H9 (cell line): ENCODE measurements around the gene KLHDC7B. TPM values are rescaled to one million over a fixed set of nuclear protein-coding genes. Genes with fewer than 3 reads are reported as not detected.

Source experiments
- DNase-seq: peaks from one replicate; pipeline ENCODE4 v3.0.0-alpha.2; 2017
- H2AFZ ChIP-seq: one replicate; pipeline ENCODE4 v1.6.1; 2013; ENCODE audit warnings: mild to moderate bottlenecking, low read length, control low read depth, moderate library complexity
- H2AK5ac ChIP-seq: 2 replicates; pipeline ENCODE4 v1.6.1; 2013; ENCODE audit warnings: low read length, control low read depth, mixed read lengths; ENCODE audit not compliant: insufficient read length
- H2BK120ac ChIP-seq: one replicate; pipeline ENCODE4 v1.6.1; 2013; ENCODE audit warnings: low read depth, mild to moderate bottlenecking, low read length, control low read depth, inconsistent platforms; ENCODE audit not compliant: poor library complexity, severe bottlenecking
- H2BK12ac ChIP-seq: 2 replicates; pipeline ENCODE4 v1.6.1; 2013; ENCODE audit warnings: low read length, control low read depth, mixed read lengths, low read depth; ENCODE audit not compliant: insufficient read length
- H2BK15ac ChIP-seq: 2 replicates; pipeline ENCODE4 v1.6.1; 2013; ENCODE audit warnings: low read depth, low read length, control low read depth
- H2BK20ac ChIP-seq: one replicate; pipeline ENCODE4 v1.6.1; 2013; ENCODE audit warnings: low read depth, mild to moderate bottlenecking, low read length, control low read depth, inconsistent platforms; ENCODE audit not compliant: poor library complexity, severe bottlenecking
- H2BK5ac ChIP-seq: 2 replicates; pipeline ENCODE4 v1.6.1; 2013; ENCODE audit warnings: low read length, control low read depth, mixed read lengths; ENCODE audit not compliant: insufficient read length
- H3K14ac ChIP-seq: 2 replicates; pipeline ENCODE4 v1.6.1; 2013; ENCODE audit warnings: low read length, control low read depth; ENCODE audit not compliant: insufficient read depth
- H3K18ac ChIP-seq: 2 replicates; pipeline ENCODE4 v1.6.1; 2013; ENCODE audit warnings: low read depth, mild to moderate bottlenecking, mixed read lengths, low read length, control low read depth; ENCODE audit not compliant: insufficient read length
- H3K23ac ChIP-seq: 2 replicates; pipeline ENCODE4 v1.6.1; 2013; ENCODE audit warnings: low read length, control low read depth, mixed read lengths, low read depth; ENCODE audit not compliant: insufficient read length
- H3K23me2 ChIP-seq: 2 replicates; pipeline ENCODE4 v1.6.1; 2013; ENCODE audit warnings: low read depth, mild to moderate bottlenecking, mixed read lengths, low read length, control low read depth; ENCODE audit not compliant: insufficient read length, poor library complexity, severe bottlenecking
- H3K27ac ChIP-seq: 2 replicates; pipeline ENCODE4 v1.5.1; 2013; ENCODE audit warnings: low read length, control low read depth, mixed read lengths, low read depth; ENCODE audit not compliant: insufficient read length
- H3K27me3 ChIP-seq: 2 replicates; pipeline ENCODE4 v1.6.1; 2013; ENCODE audit warnings: low read length, control low read depth, inconsistent platforms; ENCODE audit not compliant: insufficient read depth
- H3K4ac ChIP-seq: 2 replicates; pipeline ENCODE4 v1.6.1; 2013; ENCODE audit warnings: low read depth, mild to moderate bottlenecking, control low read depth, inconsistent platforms, low read length, moderate library complexity
- H3K4me1 ChIP-seq: 2 replicates; pipeline ENCODE4 v1.6.1; 2013; ENCODE audit warnings: low read length, control low read depth, inconsistent platforms; ENCODE audit not compliant: insufficient read depth
- H3K4me2 ChIP-seq: 2 replicates; pipeline ENCODE4 v1.6.1; 2013; ENCODE audit warnings: low read length, control low read depth, mixed read lengths; ENCODE audit not compliant: insufficient read length, insufficient read depth
- H3K56ac ChIP-seq: 2 replicates; pipeline ENCODE4 v1.6.1; 2013; ENCODE audit warnings: low read depth, mild to moderate bottlenecking, mixed read lengths, low read length, control low read depth; ENCODE audit not compliant: insufficient read length
- H3K79me1 ChIP-seq: 2 replicates; pipeline ENCODE4 v1.6.1; 2013; ENCODE audit warnings: low read depth, mild to moderate bottlenecking, moderate library complexity, low read length, control low read depth, inconsistent platforms; ENCODE audit not compliant: insufficient read depth, poor library complexity, severe bottlenecking
- H3K79me2 ChIP-seq: 2 replicates; pipeline ENCODE4 v1.6.1; 2013; ENCODE audit warnings: low read length, control low read depth, inconsistent platforms; ENCODE audit not compliant: insufficient read depth
- H3K9ac ChIP-seq: 2 replicates; pipeline ENCODE4 v1.6.1; 2013; ENCODE audit warnings: low read length, control low read depth, mixed read lengths; ENCODE audit not compliant: insufficient read length; ENCODE audit errors: extremely low read depth
- H3K9me3 ChIP-seq: one replicate; pipeline ENCODE4 v1.6.1; 2013; ENCODE audit warnings: low read depth, low read length, inconsistent platforms; ENCODE audit not compliant: control insufficient read depth
- H3T11ph ChIP-seq: one replicate; pipeline ENCODE4 v1.6.1; 2013; ENCODE audit warnings: mild to moderate bottlenecking, low read length, control low read depth, inconsistent platforms
- H4K20me1 ChIP-seq: one replicate; pipeline ENCODE4 v1.6.1; 2013; ENCODE audit not compliant: control insufficient read depth, insufficient read length, insufficient read depth
- H4K5ac ChIP-seq: 2 replicates; pipeline ENCODE4 v1.6.1; 2013; ENCODE audit warnings: low read depth, mild to moderate bottlenecking, mixed read lengths, low read length, control low read depth; ENCODE audit not compliant: insufficient read length
- H4K8ac ChIP-seq: replicated peaks from 2 replicates; pipeline ENCODE4 v1.6.1; 2013; ENCODE audit warnings: low read length, control low read depth, mixed read lengths, low read depth; ENCODE audit not compliant: insufficient read length
- H4K91ac ChIP-seq: 2 replicates; pipeline ENCODE4 v1.6.1; 2013; ENCODE audit warnings: low read depth, mild to moderate bottlenecking, moderate library complexity, mixed read lengths, low read length, control low read depth; ENCODE audit not compliant: insufficient read length
- H3K27ac Mint-ChIP-seq, 3 experiments: 2 replicates in 2 of 3; 3 replicates in 1 of 3; pipeline ENCODE4 v1.8.0; 2020 to 2021; ENCODE audit warnings: mixed read lengths in 3 of 3, mild to moderate bottlenecking in 1 of 3, moderate library complexity in 1 of 3
- H3K27me3 Mint-ChIP-seq: 2 replicates; pipeline ENCODE4 v1.8.0; 2021; ENCODE audit warnings: low read depth, mild to moderate bottlenecking, moderate library complexity, mixed read lengths
- H3K36me3 Mint-ChIP-seq, 3 experiments: 2 replicates in 2 of 3; 3 replicates in 1 of 3; pipeline ENCODE4 v1.8.0; 2020 to 2021; ENCODE audit warnings: low read depth in 3 of 3, mixed read lengths in 3 of 3; ENCODE audit not compliant: insufficient read depth in 1 of 3
- H3K4me1 Mint-ChIP-seq, 2 experiments: 2 replicates each; pipeline ENCODE4 v1.8.0; 2020; ENCODE audit warnings: mixed read lengths in 2 of 2
- H3K4me3 Mint-ChIP-seq, 2 experiments: 2 replicates in 1 of 2; 3 replicates in 1 of 2; pipeline ENCODE4 v1.8.0; 2020 to 2021; ENCODE audit warnings: mild to moderate bottlenecking in 2 of 2, mixed read lengths in 2 of 2, moderate library complexity in 1 of 2
- H3K9me3 Mint-ChIP-seq, 2 experiments: 2 replicates in 1 of 2; 3 replicates in 1 of 2; pipeline ENCODE4 v1.8.0; 2020; ENCODE audit warnings: mild to moderate bottlenecking in 2 of 2, mixed read lengths in 2 of 2, moderate library complexity in 1 of 2
- CTCF ChIP-seq: fragments of 200-600 bp; sonication (generic); conservative IDR thresholded peaks from 3 replicates; pipeline ENCODE4 v1.8.0; 2021; ENCODE audit warnings: antibody characterized with exemption, mild to moderate bottlenecking
- WGBS: extraction: QIAGEN DNeasy Blood & Tissue Kit; methylation state at CpG from one replicate; pipeline ENCODE4 v1.1.7; 2013; ENCODE audit warnings: missing lambda C conversion rate, low lambda C conversion rate, mixed read lengths; ENCODE audit not compliant: insufficient read length; ENCODE audit errors: extremely low coverage; 5-methylcytosine and 5-hydroxymethylcytosine counted together
- total RNA-seq: library from RNA; stranded (reverse); gene quantifications from 2 replicates; pipeline ENCODE4 v1.2.1, GENCODE V29; 2021

The KLHDC7B gene
- total RNA-seq, 1 experiment from 2014 or later = not detected

- no peak overlapping the region for H4K91ac ChIP-seq
- H3K23me2 ChIP-seq = no peaks in the 10 kb centered on the region
- no peaks in the 10 kb centered on the region for H3K9me3 Mint-ChIP-seq
- no peak for TF ChIP-seq CTCF
- H3K9me3 ChIP-seq = no peaks in the 10 kb centered on the region
- no peak overlapping the region for H4K5ac ChIP-seq
- WGBS = no CpG with 5 or more reads among the region's 23 CpGs
- H3K79me2 ChIP-seq = no peaks in the 10 kb centered on the region
- H2BK20ac ChIP-seq = no peak overlapping the region
- peaks cover 4% of the 10 kb centered on the region for H3K79me1 ChIP-seq
- H3K4ac ChIP-seq = no peak overlapping the region
- no peak overlapping the region for H2BK5ac ChIP-seq
- no peak overlapping the region for H2BK12ac ChIP-seq
- H3K27ac Mint-ChIP-seq = no peak overlapping the region; a peak in 1 of 7 replicates
- H3K4me3 Mint-ChIP-seq = peak overlapping the region; percentile 80 to 89
- H3K56ac ChIP-seq = no peak overlapping the region
- H2BK120ac ChIP-seq = no peak overlapping the region
- no peak overlapping the region for H3K18ac ChIP-seq
- H2BK15ac ChIP-seq = no peak overlapping the region
- H3K9ac ChIP-seq = no peak overlapping the region
- H3K27me3 ChIP-seq = no peaks in the 10 kb centered on the region
- H3K23ac ChIP-seq = no peak overlapping the region
- no peak for DNase-seq
- H3K36me3 Mint-ChIP-seq = peaks cover 4 to 13% (median 12%) of the 10 kb centered on the region in 3 experiments; a peak in 6 of 7 replicates
- peaks cover 9% of the 10 kb centered on the region for H3K27me3 Mint-ChIP-seq
- peaks cover 2% of the 10 kb centered on the region; the same call in 1 of the 2 replicates for H3K4me1 ChIP-seq
- H3K4me1 Mint-ChIP-seq = peaks cover 14 to 23% of the 10 kb centered on the region in 2 experiments
- no peaks in the 10 kb centered on the region for H4K20me1 ChIP-seq
- no peak overlapping the region for H3K4me2 ChIP-seq
- no peak overlapping the region for H3K14ac ChIP-seq
- no peak overlapping the region for H3K27ac ChIP-seq
- H4K8ac ChIP-seq = no peak overlapping the region
- no peak overlapping the region for H2AFZ ChIP-seq
- no peak overlapping the region for H2AK5ac ChIP-seq
- no peak overlapping the region for H3T11ph ChIP-seq
Measured at GRCh38 chr22:50584106-50585096, 38.7 kb downstream of the KLHDC7B start.
